Psoas muscle (tissue), 8 donors: ENCODE results near the gene UGT1A5. TPM values are rescaled to one million over a fixed set of nuclear protein-coding genes. Genes with fewer than 3 reads are reported as not detected.
"Not testable (repeated sequence)": the region's sequence is repeated elsewhere in the genome, so short reads cannot be mapped to it uniquely, and the experiment has no call there.

ENCODE experiments used
- ATAC-seq, 4 donors: fragments of 200-7000 bp; cut with Tn5 transposase; one replicate each; pipeline ENCODE4 v1.9.1; 2020; ENCODE audit warnings: moderate library complexity in 3 of 4, mild to moderate bottlenecking in 2 of 4
- DNase-seq, 2 donors: peaks; one replicate each; pipeline ENCODE4 v3.0.0-alpha.2; 2020
- H3K27ac ChIP-seq: fragments of 200-600 bp; one replicate; pipeline ENCODE4 v1.8.0; 2022
- H3K27me3 ChIP-seq, 3 donors: fragments of 200-600 bp in 1 of 3; one replicate each; pipeline versions ENCODE4 v1.6.1 to v1.8.0; 2013 to 2022; ENCODE audit warnings: low read length in 2 of 3, mild to moderate bottlenecking in 2 of 3, moderate library complexity in 1 of 3; ENCODE audit not compliant: insufficient read depth in 3 of 3
- H3K36me3 ChIP-seq, 2 donors: fragments of 200-600 bp in 1 of 2; one replicate each; pipeline versions ENCODE4 v1.6.1 to v1.8.0; 2013 to 2022; ENCODE audit warnings: low read depth in 1 of 2, mild to moderate bottlenecking in 1 of 2, moderate library complexity in 1 of 2; ENCODE audit not compliant: insufficient read depth in 1 of 2
- H3K4me1 ChIP-seq: fragments of 200-600 bp; one replicate; pipeline ENCODE4 v1.8.0; 2022
- H3K4me3 ChIP-seq: fragments of 200-600 bp; one replicate; pipeline ENCODE4 v1.8.0; 2022; ENCODE audit warnings: mild to moderate bottlenecking
- H3K9me3 ChIP-seq: fragments of 200-600 bp; one replicate; pipeline ENCODE4 v1.8.0; 2022
- CTCF ChIP-seq: fragments of 200-600 bp; IDR thresholded peaks from one replicate; pipeline ENCODE4 v1.8.0; 2022; ENCODE audit warnings: antibody characterized with exemption
- WGBS, 3 donors: extraction: QIAGEN DNeasy Blood & Tissue Kit; methylation state at CpG; one replicate each; pipeline versions ENCODE4 v1.1.6 to v1.1.7; 2013; 5-methylcytosine and 5-hydroxymethylcytosine counted together
- intact Hi-C, 2 donors: fragments of 100-400 bp; cut with DNase I; formaldehyde crosslinking; loops; one replicate each; pipeline versions ENCODE4 v1.11.0 to v1.14.2; 2022
- polyA plus RNA-seq, 3 donors: library from polyadenylated mRNA; stranded (reverse); fragments of 200-250 nt; gene quantifications; one replicate each; pipeline ENCODE4 v1.2.3, GENCODE V29; 2013
- total RNA-seq, 4 donors: library from RNA; stranded (reverse); fragmentation: NEBNext Ultra II Directional in 2 of 4; extraction: Animal tissue kit (Norgen Biotek cat#: 25700) in 2 of 4; gene quantifications; one replicate each; pipeline versions ENCODE4 v1.2.1 to v1.2.4, GENCODE V29; 2021 to 2023
- donor health status: healthy with polysubstance abuse.
- donor health status: DM: no; HTN: no; CAD: no; lungs with moderate emphysema.
- donor health status: Bipolar disorder and iron deficiency.
- donor health status: healthy.
- donor health status: DM: yes; HTN: yes; CAD: no.
- donor health status: DM: no; HTN: no; CAD: no.
- donor health status: DM: no; HTN: no; CAD: no.
- donor health status: DM: yes; HTN: yes; CAD: no.

UGT1A5 gene
- total and polyA plus RNA-seq, 7 donors: not detected

- Histone ChIP-seq H3K36me3 (no peaks in the 10 kb centered on the region), H3K27me3 (peaks cover 0 to 2% (median 0%) of the 10 kb centered on the region in 3 donors), H3K4me1 (no peaks in the 10 kb centered on the region), H3K27ac (no peak overlapping the region), H3K9me3 (no peaks in the 10 kb centered on the region), H3K4me3 (no peak overlapping the region)
- 61 to 78% (median 62%) methylated on average over 2 of the region's 2 CpGs for WGBS, 3 donors
- TF ChIP-seq CTCF: no peak
- intact Hi-C loops: no loop called here
- no peak for ATAC-seq
- DNase-seq: no peak
These were observed 28.2 kb downstream of the UGT1A5 start for GRCh38 chr2:233740870-233741269.

GRCh38 chr2:233743464-233744259 lies 31.0 kb downstream of the UGT1A5 start:
- DNase-seq (peak in 1 of 2 donors; percentile 48), ATAC-seq (no peak)
- intact Hi-C loops: no loop called here
- H3K9me3 ChIP-seq: no peaks in the 10 kb centered on the region
- H3K27me3 ChIP-seq: peaks cover 0 to 2% (median 0%) of the 10 kb centered on the region in 3 donors
- no peak for TF ChIP-seq CTCF
- H3K4me3 ChIP-seq: no peak overlapping the region
- no peaks in the 10 kb centered on the region for H3K36me3 ChIP-seq
- no peak overlapping the region for H3K27ac ChIP-seq
- no peaks in the 10 kb centered on the region for H3K4me1 ChIP-seq
- WGBS, 3 donors: 92 to 94% (median 93%) methylated on average over 44 to 45 of the region's 46 CpGs

- no peak for ATAC-seq
- 53 to 60% (median 56%) methylated on average over 5 of the region's 5 CpGs for whole genome bisulfite sequencing, 3 donors
- Histone ChIP-seq H3K27me3 (no peaks in the 10 kb centered on the region), H3K4me1 (no peaks in the 10 kb centered on the region), H3K9me3 (no peaks in the 10 kb centered on the region), H3K27ac (no peak overlapping the region), H3K4me3 (no peak overlapping the region), H3K36me3 (no peaks in the 10 kb centered on the region)
- intact Hi-C loops: no loop called here
- no peak for TF ChIP-seq CTCF
- DNase-seq: no peak
These were observed 32.5 kb downstream of the UGT1A5 start for GRCh38 chr2:233745073-233745755.

GRCh38 chr2:233745838-233746237 lies 33.1 kb downstream of the UGT1A5 start:
- H3K27ac ChIP-seq, H3K27me3 ChIP-seq, H3K4me1 ChIP-seq, DNase-seq, ATAC-seq, intact Hi-C loops, H3K4me3 ChIP-seq, H3K9me3 ChIP-seq, H3K36me3 ChIP-seq: not testable (repeated sequence)
- 55 to 72% (median 56%) methylated on average over 2 of the region's 2 CpGs for WGBS, 3 donors

GRCh38 chr2:233746475-233747282 lies 34.0 kb downstream of the UGT1A5 start:
- Histone ChIP-seq H3K4me3 (no peak overlapping the region), H3K9me3 (no peaks in the 10 kb centered on the region), H3K4me1 (no peaks in the 10 kb centered on the region), H3K27ac (no peak overlapping the region), H3K36me3 (no peaks in the 10 kb centered on the region), H3K27me3 (no peaks in the 10 kb centered on the region)
- intact Hi-C loops: no loop called here
- 69 to 71% (median 70%) methylated on average over 10 of the region's 10 CpGs for WGBS, 3 donors
- no peak for TF ChIP-seq CTCF
- DNase-seq (no peak), ATAC-seq (no peak)
